NCI-H2196 (cell line): ENCODE measurements around the gene LDLRAD2.
"Not testable (repeated sequence)": the region's sequence is repeated elsewhere in the genome, so short reads cannot be mapped to it uniquely, and the experiment has no call there.

Experiments used
- DNase-seq: peaks from one replicate; lab custom pipeline; 2025; ENCODE audit not compliant: unreplicated experiment; lab: John Stamatoyannopoulos, UW

LDLRAD2 gene

GRCh38 chr1:21823980-21824702, 12.1 kb downstream of the LDLRAD2 start:
- no peak for DNase-seq

GRCh38 chr1:21824926-21825325, 12.9 kb downstream of the LDLRAD2 start:
- DNase-seq = no peak

GRCh38 chr1:21825393-21825792, 13.3 kb downstream of the LDLRAD2 start:
- no peak for DNase-seq

- DNase-seq = not testable (repeated sequence)
Measured at GRCh38 chr1:21826694-21827093, 14.6 kb downstream of the LDLRAD2 start.

- DNase-seq = no peak
Measured at GRCh38 chr1:21827141-21827679, 15.1 kb downstream of the LDLRAD2 start.

- DNase-seq = no peak
Measured at GRCh38 chr1:21828075-21828474, 16.0 kb downstream of the LDLRAD2 start.

GRCh38 chr1:21828506-21829210, 16.6 kb downstream of the LDLRAD2 start:
- DNase-seq = no peak

- DNase-seq = no peak
Measured at GRCh38 chr1:21829294-21829693, 17.2 kb downstream of the LDLRAD2 start.

- DNase-seq = no peak
Measured at GRCh38 chr1:21830792-21831453, 18.9 kb downstream of the LDLRAD2 start.

GRCh38 chr1:21831454-21831970, 19.4 kb downstream of the LDLRAD2 start:
- no peak for DNase-seq

- no peak for DNase-seq
Measured at GRCh38 chr1:21833392-21833976, 21.4 kb downstream of the LDLRAD2 start.

- no peak for DNase-seq
Measured at GRCh38 chr1:21834094-21834493, 22.0 kb downstream of the LDLRAD2 start.

GRCh38 chr1:21834666-21835065, 22.6 kb downstream of the LDLRAD2 start:
- no peak for DNase-seq

- DNase-seq = no peak
Measured at GRCh38 chr1:21836010-21836409, 23.9 kb downstream of the LDLRAD2 start.

GRCh38 chr1:21836729-21837128, 24.7 kb downstream of the LDLRAD2 start:
- DNase-seq = no peak

GRCh38 chr1:21837476-21837875, 25.4 kb downstream of the LDLRAD2 start:
- no peak for DNase-seq

GRCh38 chr1:21838359-21839157, 26.5 kb downstream of the LDLRAD2 start:
- no peak for DNase-seq

GRCh38 chr1:21839337-21840037, 27.4 kb downstream of the LDLRAD2 start:
- no peak for DNase-seq

- no peak for DNase-seq
Measured at GRCh38 chr1:21840981-21841380, 28.9 kb downstream of the LDLRAD2 start.
